DMS79 (cell line): ENCODE data around the gene RPS6KA5.
"Not testable (repeated sequence)": the region's sequence is repeated elsewhere in the genome, so short reads cannot be mapped to it uniquely, and the experiment has no call there.

Experiments
- DNase-seq: peaks from one replicate; lab custom pipeline; 2025; lab: John Stamatoyannopoulos, UW

Gene RPS6KA5

GRCh38 chr14:90870950-90871604 lies 189.4 kb downstream of the RPS6KA5 start:
- DNase-seq: no peak

DNA sequence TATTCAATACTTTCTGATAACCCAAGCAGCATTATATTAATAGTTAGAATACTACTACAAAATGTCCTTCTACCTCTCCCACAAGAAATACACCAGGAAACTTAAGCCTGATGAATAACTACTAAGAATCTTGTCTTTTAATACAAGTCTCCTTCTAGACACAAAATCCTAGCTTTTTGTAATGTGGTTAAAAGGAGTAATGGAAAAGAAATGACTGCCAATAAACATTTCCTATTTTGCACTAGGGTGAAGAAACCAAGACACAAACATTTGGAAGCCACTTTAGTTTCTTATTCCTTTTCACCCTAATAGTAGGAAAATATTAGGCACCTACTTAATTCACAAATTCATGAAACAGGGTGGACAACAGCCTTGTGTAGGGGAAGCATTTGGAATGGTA lies 192.9 kb downstream of the RPS6KA5 start:
- no peak for DNase-seq

- no peak for DNase-seq
Observed at GRCh38 chr14:90866833-90867232, 193.6 kb downstream of the RPS6KA5 start.

DNA sequence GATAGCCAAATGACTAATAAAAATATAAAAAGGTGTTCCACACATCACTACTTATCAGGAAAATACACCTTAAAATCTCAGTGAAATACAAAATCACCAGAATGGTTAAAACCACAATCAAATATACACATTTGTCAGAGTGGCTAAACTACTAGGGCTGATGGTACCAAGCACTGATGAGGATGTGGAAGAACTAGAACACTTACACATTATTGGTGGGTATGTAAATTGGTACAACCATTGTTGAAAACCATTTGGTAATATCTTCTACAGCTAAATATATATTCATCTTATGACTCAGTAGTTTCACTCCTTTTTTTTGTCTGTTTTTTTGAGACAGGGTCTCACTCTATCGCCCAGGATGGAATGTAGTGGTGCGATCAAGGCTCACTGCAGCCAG lies 195.7 kb downstream of the RPS6KA5 start:
- no peak for DNase-seq

- no peak for DNase-seq
Observed at GRCh38 chr14:90858511-90858910, 201.9 kb downstream of the RPS6KA5 start.

DNA sequence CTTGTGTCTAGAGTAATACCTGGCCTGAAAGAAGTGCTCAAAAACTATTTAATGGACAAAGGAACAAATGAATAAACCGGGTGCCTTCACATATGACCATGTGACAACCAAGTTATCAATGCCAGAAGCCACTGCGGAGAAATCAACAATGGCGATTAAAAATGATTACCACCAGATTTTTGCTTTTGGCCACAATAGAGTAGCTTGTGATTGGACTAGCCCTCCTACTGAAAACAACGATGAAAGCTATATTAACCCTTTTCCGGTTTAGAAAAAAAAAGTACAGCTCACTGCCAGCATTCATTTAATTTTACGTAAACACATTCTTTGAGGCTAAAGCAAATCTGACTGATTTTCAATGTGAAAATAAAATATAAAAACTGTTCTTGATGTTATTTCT lies 202.6 kb downstream of the RPS6KA5 start:
- no peak for DNase-seq

- not testable (repeated sequence) for DNase-seq
Observed at GRCh38 chr14:90856115-90856514, 204.3 kb downstream of the RPS6KA5 start.

DNA sequence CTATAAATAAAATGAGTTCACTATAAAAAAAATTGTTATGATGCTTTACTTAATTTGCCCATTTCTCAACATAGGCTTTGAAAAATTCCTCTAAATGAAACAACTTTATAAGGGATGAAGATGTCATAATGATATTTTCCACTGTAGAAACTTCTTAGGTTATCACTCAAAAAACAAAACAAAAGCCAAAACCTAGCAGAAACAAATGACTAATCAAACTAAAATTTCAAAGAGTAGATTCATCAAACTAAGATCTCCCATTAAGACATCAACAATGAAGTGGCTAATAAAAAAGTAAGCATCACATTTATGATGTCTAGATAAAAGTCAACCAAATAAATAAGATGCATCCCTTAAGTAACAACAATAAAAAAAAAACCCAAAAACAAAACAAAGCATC lies 207.3 kb downstream of the RPS6KA5 start:
- DNase-seq: no peak

- no peak for DNase-seq
Observed at GRCh38 chr14:90851327-90852036, 209.0 kb downstream of the RPS6KA5 start.

- no peak for DNase-seq
Observed at GRCh38 chr14:90850487-90850886, 210.0 kb downstream of the RPS6KA5 start.

GRCh38 chr14:90849787-90850444 lies 210.5 kb downstream of the RPS6KA5 start:
- DNase-seq: no peak

DNA sequence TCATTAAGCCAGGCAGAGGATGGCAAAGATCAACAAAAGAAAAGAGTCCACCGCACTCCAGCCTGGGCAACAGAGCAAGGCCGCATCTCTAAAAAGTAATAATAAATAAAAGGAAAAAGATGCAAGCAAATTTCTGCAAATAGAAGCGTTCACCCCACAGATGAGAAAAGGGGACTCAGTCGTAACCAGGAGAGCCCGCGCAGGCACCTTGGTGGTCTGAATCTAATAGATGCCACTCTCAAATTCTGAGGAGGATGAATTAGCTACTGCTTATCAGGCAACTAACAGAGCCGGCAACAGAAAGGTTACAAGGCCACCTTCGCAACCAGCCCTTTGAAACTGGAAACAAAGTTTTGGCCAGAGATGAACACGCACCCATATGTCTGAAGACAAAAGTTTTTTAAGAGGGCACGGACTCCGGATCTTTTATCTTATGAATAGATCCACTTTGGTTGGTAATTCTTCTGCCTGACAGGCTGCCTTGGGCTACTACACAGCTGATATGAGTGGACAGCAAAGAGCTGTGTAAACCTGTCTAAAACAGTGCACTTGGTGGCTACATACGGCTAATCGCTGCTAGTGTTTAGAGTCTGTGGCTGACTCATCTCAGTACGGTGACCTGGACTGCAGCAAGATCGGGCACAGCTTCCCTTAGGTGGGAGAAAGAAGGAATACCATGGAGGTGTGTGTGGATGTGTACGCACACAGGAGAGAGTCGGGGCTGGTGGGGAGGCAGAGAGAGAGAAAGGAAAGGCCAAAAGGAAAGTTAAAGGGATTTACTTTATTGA lies 211.3 kb downstream of the RPS6KA5 start:
- DNase-seq: no peak

DNA sequence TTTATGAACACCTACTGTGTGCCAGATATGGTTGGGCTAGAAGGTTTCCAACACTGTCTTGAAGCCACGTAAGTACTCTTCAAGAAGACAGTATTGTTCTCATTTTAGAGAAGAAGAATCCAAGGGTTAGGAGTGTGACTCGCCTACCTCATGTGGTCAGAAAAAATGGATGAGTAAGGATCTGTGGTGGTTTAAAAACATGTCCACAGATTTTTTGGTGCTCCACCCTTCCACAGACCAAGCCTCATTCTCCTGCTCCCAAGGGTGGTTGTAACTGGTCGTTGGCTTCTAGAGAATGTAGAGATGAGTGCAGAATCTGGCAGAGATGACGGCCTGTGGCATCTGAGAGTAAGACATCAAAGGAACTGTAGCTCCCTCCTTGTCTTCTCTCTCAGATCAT lies 213.9 kb downstream of the RPS6KA5 start:
- no peak for DNase-seq

DNA sequence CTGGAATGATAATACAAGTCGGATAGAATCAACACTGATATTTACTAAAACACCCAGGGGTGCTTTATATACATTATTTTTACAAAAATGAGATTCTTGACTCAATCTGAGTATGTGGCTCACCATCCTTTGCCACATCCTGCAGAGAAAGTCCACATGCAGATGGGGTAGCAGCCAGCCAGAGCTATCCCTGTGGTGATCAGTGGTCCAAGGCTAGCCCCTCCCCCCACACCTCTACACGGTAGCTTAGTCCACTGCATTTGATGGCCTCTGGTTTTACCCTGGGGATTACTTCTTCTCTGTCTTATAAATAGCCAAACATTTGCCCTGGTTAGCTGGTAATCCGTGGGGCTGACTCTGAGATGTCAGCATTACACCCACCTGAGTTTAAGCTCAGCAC lies 216.1 kb downstream of the RPS6KA5 start:
- no peak for DNase-seq

DNA sequence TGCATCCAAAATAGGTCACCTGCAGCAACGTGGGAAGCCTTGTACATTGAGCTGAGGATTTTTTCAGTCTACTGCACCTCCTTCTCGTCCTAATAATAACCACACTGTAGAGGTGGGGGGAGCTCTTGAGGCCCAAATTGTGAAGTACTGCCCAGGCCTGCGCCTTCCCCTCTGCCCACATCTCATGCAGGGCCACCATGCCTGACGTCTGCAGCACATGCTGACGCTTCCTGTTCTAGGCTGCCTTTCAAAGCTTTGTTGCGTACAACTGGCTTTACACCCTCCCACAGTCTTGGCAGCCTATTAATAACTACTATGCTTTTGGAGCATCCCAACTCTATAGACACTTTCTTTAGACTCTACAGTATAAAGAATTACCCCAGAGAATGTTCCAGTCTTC lies 217.7 kb downstream of the RPS6KA5 start:
- DNase-seq: no peak

- DNase-seq: not testable (repeated sequence)
Observed at GRCh38 chr14:90840667-90841066, 219.8 kb downstream of the RPS6KA5 start.

DNA sequence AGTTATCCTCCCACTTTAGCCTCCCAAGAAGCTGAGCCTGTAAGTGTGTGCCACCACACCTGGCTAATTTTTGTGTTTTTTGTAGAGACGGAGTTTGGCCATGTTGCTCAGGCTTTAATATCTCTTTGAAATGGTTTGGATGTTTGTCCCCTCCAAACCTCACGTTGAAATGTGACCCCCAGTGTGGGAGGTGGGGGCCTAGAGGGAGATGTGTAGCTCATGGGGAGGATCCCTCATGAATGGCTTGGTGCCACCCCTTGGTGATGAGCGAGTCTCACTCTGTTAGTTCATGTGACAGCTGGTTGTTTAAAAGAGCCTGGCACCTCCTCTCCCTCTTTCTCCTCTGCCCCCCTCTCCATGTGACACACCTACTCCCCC lies 220.6 kb downstream of the RPS6KA5 start:
- no peak for DNase-seq

GRCh38 chr14:90839024-90839888 lies 221.2 kb downstream of the RPS6KA5 start:
- no peak for DNase-seq

DNA sequence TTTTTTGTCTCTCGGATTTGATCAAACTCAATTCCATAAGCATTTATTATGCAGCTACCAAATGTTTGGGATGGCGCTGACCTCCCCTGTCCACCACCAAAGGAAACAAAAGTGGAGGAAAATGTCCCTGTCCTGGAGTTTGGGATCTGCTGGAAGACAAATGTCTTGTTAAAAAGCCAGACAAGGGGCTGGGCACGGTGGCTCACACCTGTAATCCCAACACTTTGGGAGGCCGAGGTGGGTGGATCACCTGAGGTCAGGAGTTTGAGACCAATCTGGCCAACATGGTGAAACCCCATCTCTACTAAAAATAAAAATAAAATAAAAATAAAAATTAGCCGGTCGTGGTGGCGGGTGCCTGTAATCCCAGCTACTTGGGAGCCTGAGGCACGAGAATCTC lies 221.9 kb downstream of the RPS6KA5 start:
- DNase-seq: not testable (repeated sequence)

DNA sequence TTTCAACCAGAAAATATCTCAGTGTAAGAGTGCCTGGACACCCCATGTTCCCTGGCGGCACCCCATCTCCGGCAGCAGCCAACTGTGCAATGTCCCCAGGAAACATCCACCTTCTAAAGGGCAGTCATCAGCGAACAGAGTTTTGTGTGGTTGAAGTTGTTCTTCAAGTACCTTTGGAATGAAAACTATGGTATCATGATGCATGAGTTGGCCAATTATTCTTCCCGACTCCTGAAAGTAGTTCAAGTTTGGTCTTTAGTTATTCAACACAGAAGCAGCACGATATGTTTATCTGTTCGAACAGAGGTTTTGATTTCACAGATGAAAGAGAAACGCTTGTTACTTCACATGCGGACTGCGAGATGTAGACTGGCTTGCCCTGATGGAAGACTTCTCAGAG lies 223.1 kb downstream of the RPS6KA5 start:
- no peak for DNase-seq

DNA sequence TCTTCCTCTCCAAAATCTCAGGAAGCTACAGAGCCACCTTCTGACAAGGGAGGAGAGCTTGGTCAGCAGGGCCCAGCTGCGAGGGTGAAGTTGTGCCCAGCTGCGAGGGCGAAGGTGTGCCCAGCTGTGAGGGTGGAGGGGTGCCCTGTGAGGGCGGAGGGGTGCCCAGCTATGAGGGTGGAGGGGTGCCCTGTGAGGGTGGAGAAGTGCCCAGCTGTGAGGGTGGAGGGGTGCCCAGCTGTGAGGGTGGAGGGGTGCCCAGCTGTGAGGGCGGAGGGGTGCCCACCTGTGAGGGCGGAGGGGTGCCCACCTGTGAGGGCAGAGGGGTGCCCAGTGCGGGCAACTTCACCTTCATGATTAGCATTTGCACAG lies 223.8 kb downstream of the RPS6KA5 start:
- DNase-seq: no peak

DNA sequence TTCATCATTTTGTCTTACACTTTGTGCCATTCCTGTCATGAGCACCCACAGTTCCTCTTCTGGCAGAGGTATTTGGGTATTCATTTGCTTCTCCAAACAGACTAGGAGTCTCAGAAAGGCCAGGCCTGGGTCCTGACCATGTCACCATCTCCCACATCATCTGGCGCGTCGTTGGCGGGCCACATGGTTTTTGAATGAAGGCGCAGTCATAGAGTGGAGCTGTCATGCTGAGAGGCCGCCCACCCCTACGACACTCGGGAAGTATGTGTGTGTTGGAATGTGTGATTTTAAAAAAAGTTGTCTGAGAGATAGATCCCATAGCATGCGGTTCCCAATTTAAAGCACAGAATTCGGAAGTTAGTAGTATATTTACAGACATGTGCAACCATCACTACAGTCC lies 228.6 kb downstream of the RPS6KA5 start:
- no peak for DNase-seq
